Measurements from ENCODE around the gene FERMT1.
"Not testable (repeated sequence)": the region's sequence is repeated elsewhere in the genome, so short reads cannot be mapped to it uniquely, and the experiment has no call there.

FERMT1 gene

GRCh38 chr20:6040958-6041807, 81.6 kb downstream of the FERMT1 start:
- no peak for DNase-seq (ENCODE audit: low read depth in 2 of 2)

- no peak for DNase-seq (ENCODE audit: low read depth in 2 of 2)
Measured at GRCh38 chr20:6040540-6040939, 82.3 kb downstream of the FERMT1 start.

- DNase-seq (ENCODE audit: low read depth in 2 of 2): no peak
Measured at GRCh38 chr20:6039766-6040165, 83.1 kb downstream of the FERMT1 start.

GRCh38 chr20:6038256-6038655, 84.6 kb downstream of the FERMT1 start:
- DNase-seq (ENCODE audit: low read depth in 2 of 2): no peak

- no peak for DNase-seq (ENCODE audit: low read depth in 2 of 2)
Measured at GRCh38 chr20:6037082-6037481, 85.7 kb downstream of the FERMT1 start.

- no peak for DNase-seq (ENCODE audit: low read depth in 2 of 2)
Measured at GRCh38 chr20:6036213-6036612, 86.6 kb downstream of the FERMT1 start.

- no peak for DNase-seq (ENCODE audit: low read depth in 2 of 2)
Measured at GRCh38 chr20:6034134-6034969, 88.5 kb downstream of the FERMT1 start.

GRCh38 chr20:6032907-6033306, 89.9 kb downstream of the FERMT1 start:
- DNase-seq (ENCODE audit: low read depth in 2 of 2): not testable (repeated sequence)

- no peak for DNase-seq (ENCODE audit: low read depth in 2 of 2)
Measured at GRCh38 chr20:6030453-6031080, 92.3 kb downstream of the FERMT1 start.

GRCh38 chr20:6029538-6029937, 93.3 kb downstream of the FERMT1 start:
- no peak for DNase-seq (ENCODE audit: low read depth in 2 of 2)

GRCh38 chr20:6028818-6029217, 94.0 kb downstream of the FERMT1 start:
- DNase-seq (ENCODE audit: low read depth in 2 of 2): no peak

GRCh38 chr20:6026051-6026450, 96.8 kb downstream of the FERMT1 start:
- DNase-seq (ENCODE audit: low read depth in 2 of 2): no peak
